Measurements from ENCODE around the gene ABCA13. TPM values are rescaled to one million over a fixed set of nuclear protein-coding genes. Genes with fewer than 3 reads are reported as not detected.

The ABCA13 gene
- total and polyA plus RNA-seq, 3 experiments from 2014 or later = not detected

- Histone ChIP-seq H3K36me3 (ENCODE audit: insufficient read depth, low read length) (no peaks in the 10 kb centered on the region), H3K4me1 (ENCODE audit: insufficient read depth, low read length) (no peaks in the 10 kb centered on the region), H3K9me3 (ENCODE audit: low read length) (no peaks in the 10 kb centered on the region), H3K27ac (ENCODE audit: low read depth, low read length) (no peak overlapping the region), H3K4me3 (ENCODE audit: low read length) (no peak overlapping the region), H3K27me3 (ENCODE audit: insufficient read depth, low read length, poor library complexity, severe bottlenecking) (no peaks in the 10 kb centered on the region)
- Mint-ChIP-seq H3K36me3 (no peaks in the 10 kb centered on the region), H3K9me3 (peaks cover 0 to 10% (median 4%) of the 10 kb centered on the region in 5 donors), H3K4me1 (no peaks in the 10 kb centered on the region), H3K4me3 (no peak overlapping the region), H3K27ac (no peak overlapping the region), H3K27me3 (no peaks in the 10 kb centered on the region)
- no peak for DNase-seq
- ChIA-PET POLR2A (no interaction called here), CTCF (no interaction called here)
Observed at GRCh38 chr7:48617508-48617907, 446.2 kb downstream of the ABCA13 start.

GRCh38 chr7:48617993-48618392, 446.7 kb downstream of the ABCA13 start:
- no peak overlapping the region for H3K4me3 Mint-ChIP-seq
- ChIA-PET POLR2A (no interaction called here), CTCF (no interaction called here)
- no peaks in the 10 kb centered on the region for H3K9me3 ChIP-seq (ENCODE audit: low read length)
- H3K27me3 ChIP-seq (ENCODE audit: insufficient read depth, low read length, poor library complexity, severe bottlenecking) = no peaks in the 10 kb centered on the region
- no peak overlapping the region for H3K27ac Mint-ChIP-seq
- no peaks in the 10 kb centered on the region for H3K4me1 Mint-ChIP-seq
- H3K4me1 ChIP-seq (ENCODE audit: insufficient read depth, low read length) = no peaks in the 10 kb centered on the region
- DNase-seq = no peak
- H3K27ac ChIP-seq (ENCODE audit: low read depth, low read length) = no peak overlapping the region
- H3K36me3 ChIP-seq (ENCODE audit: insufficient read depth, low read length) = no peaks in the 10 kb centered on the region
- H3K27me3 Mint-ChIP-seq = no peaks in the 10 kb centered on the region
- H3K4me3 ChIP-seq (ENCODE audit: low read length) = no peak overlapping the region
- H3K36me3 Mint-ChIP-seq = no peaks in the 10 kb centered on the region
- H3K9me3 Mint-ChIP-seq = peaks cover 0 to 10% (median 4%) of the 10 kb centered on the region in 5 donors

- no peaks in the 10 kb centered on the region for H3K4me1 ChIP-seq (ENCODE audit: insufficient read depth, low read length)
- no peak for DNase-seq
- H3K4me3 Mint-ChIP-seq = no peak overlapping the region
- H3K36me3 ChIP-seq (ENCODE audit: insufficient read depth, low read length) = no peaks in the 10 kb centered on the region
- H3K27me3 ChIP-seq (ENCODE audit: insufficient read depth, low read length, poor library complexity, severe bottlenecking) = no peaks in the 10 kb centered on the region
- H3K36me3 Mint-ChIP-seq = no peaks in the 10 kb centered on the region
- CTCF ChIA-PET = no interaction called here
- H3K4me1 Mint-ChIP-seq = no peaks in the 10 kb centered on the region
- H3K27me3 Mint-ChIP-seq = no peaks in the 10 kb centered on the region
- H3K9me3 Mint-ChIP-seq = peaks cover 0 to 7% (median 2%) of the 10 kb centered on the region in 5 donors
- H3K27ac ChIP-seq (ENCODE audit: low read depth, low read length) = no peak overlapping the region
- no peaks in the 10 kb centered on the region for H3K9me3 ChIP-seq (ENCODE audit: low read length)
- POLR2A ChIA-PET = no interaction called here
- no peak overlapping the region for H3K27ac Mint-ChIP-seq
- H3K4me3 ChIP-seq (ENCODE audit: low read length) = no peak overlapping the region
Observed at GRCh38 chr7:48621076-48621475, 449.8 kb downstream of the ABCA13 start.

GRCh38 chr7:48627164-48627563, 455.9 kb downstream of the ABCA13 start:
- no peak overlapping the region for H3K4me3 ChIP-seq (ENCODE audit: low read length)
- no peaks in the 10 kb centered on the region for H3K36me3 Mint-ChIP-seq
- DNase-seq = no peak
- no peak overlapping the region for H3K27ac Mint-ChIP-seq
- H3K27me3 Mint-ChIP-seq = peaks cover 0 to 3% of the 10 kb centered on the region in 2 donors
- H3K9me3 ChIP-seq (ENCODE audit: low read length) = no peaks in the 10 kb centered on the region
- POLR2A ChIA-PET = no interaction called here
- H3K4me1 ChIP-seq (ENCODE audit: insufficient read depth, low read length) = no peaks in the 10 kb centered on the region
- H3K36me3 ChIP-seq (ENCODE audit: insufficient read depth, low read length) = no peaks in the 10 kb centered on the region
- H3K4me1 Mint-ChIP-seq = no peaks in the 10 kb centered on the region
- CTCF ChIA-PET = no interaction called here
- H3K9me3 Mint-ChIP-seq = peaks cover 0 to 5% (median 3%) of the 10 kb centered on the region in 5 donors
- no peak overlapping the region for H3K27ac ChIP-seq (ENCODE audit: low read depth, low read length)
- H3K27me3 ChIP-seq (ENCODE audit: insufficient read depth, low read length, poor library complexity, severe bottlenecking) = no peaks in the 10 kb centered on the region
- no peak overlapping the region for H3K4me3 Mint-ChIP-seq

GRCh38 chr7:48628793-48629349, 457.6 kb downstream of the ABCA13 start:
- no peak for DNase-seq
- no peaks in the 10 kb centered on the region for H3K9me3 ChIP-seq (ENCODE audit: low read length)
- Mint-ChIP-seq H3K4me1 (no peaks in the 10 kb centered on the region), H3K27ac (no peak overlapping the region), H3K4me3 (no peak overlapping the region), H3K27me3 (peaks cover 0 to 3% of the 10 kb centered on the region in 2 donors), H3K36me3 (no peaks in the 10 kb centered on the region), H3K9me3 (peaks cover 0 to 7% (median 3%) of the 10 kb centered on the region in 5 donors)
- H3K36me3 ChIP-seq (ENCODE audit: insufficient read depth, low read length) = no peaks in the 10 kb centered on the region
- H3K4me3 ChIP-seq (ENCODE audit: low read length) = no peak overlapping the region
- ChIA-PET CTCF (no interaction called here), POLR2A (no interaction called here)
- H3K27ac ChIP-seq (ENCODE audit: low read depth, low read length) = no peak overlapping the region
- no peaks in the 10 kb centered on the region for H3K4me1 ChIP-seq (ENCODE audit: insufficient read depth, low read length)
- no peaks in the 10 kb centered on the region for H3K27me3 ChIP-seq (ENCODE audit: insufficient read depth, low read length, poor library complexity, severe bottlenecking)

GRCh38 chr7:48634116-48634632, 462.9 kb downstream of the ABCA13 start:
- Histone ChIP-seq H3K9me3 (ENCODE audit: low read length) (no peaks in the 10 kb centered on the region), H3K27ac (ENCODE audit: low read depth, low read length) (no peak overlapping the region), H3K4me1 (ENCODE audit: insufficient read depth, low read length) (no peaks in the 10 kb centered on the region), H3K27me3 (ENCODE audit: insufficient read depth, low read length, poor library complexity, severe bottlenecking) (no peaks in the 10 kb centered on the region), H3K36me3 (ENCODE audit: insufficient read depth, low read length) (no peaks in the 10 kb centered on the region), H3K4me3 (ENCODE audit: low read length) (no peak overlapping the region)
- no peak overlapping the region for H3K4me3 Mint-ChIP-seq
- H3K27ac Mint-ChIP-seq = no peak overlapping the region
- CTCF ChIA-PET = no interaction called here
- H3K4me1 Mint-ChIP-seq = no peaks in the 10 kb centered on the region
- no peak for DNase-seq
- POLR2A ChIA-PET = no interaction called here
- H3K36me3 Mint-ChIP-seq = peaks cover 0 to 2% (median 0%) of the 10 kb centered on the region in 3 donors
- H3K27me3 Mint-ChIP-seq = peaks cover 0 to 3% of the 10 kb centered on the region in 2 donors
- H3K9me3 Mint-ChIP-seq = peaks cover 2 to 7% (median 3%) of the 10 kb centered on the region in 5 donors

- Histone ChIP-seq H3K4me1 (ENCODE audit: insufficient read depth, low read length) (no peaks in the 10 kb centered on the region), H3K4me3 (ENCODE audit: low read length) (no peak overlapping the region), H3K27me3 (ENCODE audit: insufficient read depth, low read length, poor library complexity, severe bottlenecking) (no peaks in the 10 kb centered on the region), H3K9me3 (ENCODE audit: low read length) (no peaks in the 10 kb centered on the region), H3K27ac (ENCODE audit: low read depth, low read length) (no peak overlapping the region), H3K36me3 (ENCODE audit: insufficient read depth, low read length) (no peaks in the 10 kb centered on the region)
- H3K4me3 Mint-ChIP-seq = no peak overlapping the region
- peaks cover 2 to 7% (median 3%) of the 10 kb centered on the region in 5 donors for H3K9me3 Mint-ChIP-seq
- no peak for DNase-seq
- no peak overlapping the region for H3K27ac Mint-ChIP-seq
- no peaks in the 10 kb centered on the region for H3K27me3 Mint-ChIP-seq
- H3K4me1 Mint-ChIP-seq = no peaks in the 10 kb centered on the region
- ChIA-PET POLR2A (no interaction called here), CTCF (no interaction called here)
- H3K36me3 Mint-ChIP-seq = peaks cover 0 to 2% (median 0%) of the 10 kb centered on the region in 3 donors
Observed at GRCh38 chr7:48635796-48636195, 464.5 kb downstream of the ABCA13 start.

GRCh38 chr7:48636391-48637015, 465.2 kb downstream of the ABCA13 start:
- no peaks in the 10 kb centered on the region for H3K9me3 ChIP-seq (ENCODE audit: low read length)
- ChIA-PET CTCF (no interaction called here), POLR2A (no interaction called here)
- no peak overlapping the region for H3K4me3 ChIP-seq (ENCODE audit: low read length)
- H3K4me3 Mint-ChIP-seq = no peak overlapping the region
- H3K4me1 ChIP-seq (ENCODE audit: insufficient read depth, low read length) = no peaks in the 10 kb centered on the region
- no peaks in the 10 kb centered on the region for H3K36me3 ChIP-seq (ENCODE audit: insufficient read depth, low read length)
- H3K27me3 ChIP-seq (ENCODE audit: insufficient read depth, low read length, poor library complexity, severe bottlenecking) = no peaks in the 10 kb centered on the region
- peaks cover 0 to 2% (median 0%) of the 10 kb centered on the region in 3 donors for H3K36me3 Mint-ChIP-seq
- H3K27me3 Mint-ChIP-seq = no peaks in the 10 kb centered on the region
- H3K27ac Mint-ChIP-seq = no peak overlapping the region
- peaks cover 2 to 7% (median 3%) of the 10 kb centered on the region in 5 donors for H3K9me3 Mint-ChIP-seq
- no peak overlapping the region for H3K27ac ChIP-seq (ENCODE audit: low read depth, low read length)
- no peak for DNase-seq
- H3K4me1 Mint-ChIP-seq = no peaks in the 10 kb centered on the region

Data from CD8-positive, alpha-beta memory T cell (primary cell).